ENCODE data around the gene PTEN. TPM values are rescaled to one million over a fixed set of nuclear protein-coding genes. Genes with fewer than 3 reads are reported as not detected.

Gene PTEN
- total RNA-seq, 3 donors from 2014 or later, result 94.1 to 118 (median 118) TPM

GRCh38 chr10:87945984-87946383, 82.6 kb downstream of the PTEN start:
- DNase-seq, result no peak
- intact Hi-C loops (cut with DNase I, micrococcal nuclease), result no loop called here
- ATAC-seq, result no peak
- H3K9me3 ChIP-seq, result no peaks in the 10 kb centered on the region
- no peak overlapping the region for H3K4me3 ChIP-seq
- no peaks in the 10 kb centered on the region for H3K4me1 ChIP-seq (ENCODE audit: low read depth)
- H3K36me3 ChIP-seq (ENCODE audit: low read depth), result no peaks in the 10 kb centered on the region
- TF ChIP-seq, protein P1, sequence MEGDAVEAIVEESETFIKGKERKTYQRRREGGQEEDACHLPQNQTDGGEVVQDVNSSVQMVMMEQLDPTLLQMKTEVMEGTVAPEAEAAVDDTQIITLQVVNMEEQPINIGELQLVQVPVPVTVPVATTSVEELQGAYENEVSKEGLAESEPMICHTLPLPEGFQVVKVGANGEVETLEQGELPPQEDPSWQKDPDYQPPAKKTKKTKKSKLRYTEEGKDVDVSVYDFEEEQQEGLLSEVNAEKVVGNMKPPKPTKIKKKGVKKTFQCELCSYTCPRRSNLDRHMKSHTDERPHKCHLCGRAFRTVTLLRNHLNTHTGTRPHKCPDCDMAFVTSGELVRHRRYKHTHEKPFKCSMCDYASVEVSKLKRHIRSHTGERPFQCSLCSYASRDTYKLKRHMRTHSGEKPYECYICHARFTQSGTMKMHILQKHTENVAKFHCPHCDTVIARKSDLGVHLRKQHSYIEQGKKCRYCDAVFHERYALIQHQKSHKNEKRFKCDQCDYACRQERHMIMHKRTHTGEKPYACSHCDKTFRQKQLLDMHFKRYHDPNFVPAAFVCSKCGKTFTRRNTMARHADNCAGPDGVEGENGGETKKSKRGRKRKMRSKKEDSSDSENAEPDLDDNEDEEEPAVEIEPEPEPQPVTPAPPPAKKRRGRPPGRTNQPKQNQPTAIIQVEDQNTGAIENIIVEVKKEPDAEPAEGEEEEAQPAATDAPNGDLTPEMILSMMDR (IDR thresholded peaks at IDR 0.05), result no peak

GRCh38 chr10:87952612-87953011, 89.2 kb downstream of the PTEN start:
- no peaks in the 10 kb centered on the region for H3K4me1 ChIP-seq (ENCODE audit: low read depth)
- peak; percentile 21 for ATAC-seq
- no peaks in the 10 kb centered on the region for H3K36me3 ChIP-seq (ENCODE audit: low read depth)
- TF ChIP-seq, protein P1 (IDR thresholded peaks at IDR 0.05), result no peak
- no peak overlapping the region for H3K4me3 ChIP-seq
- H3K9me3 ChIP-seq, result no peaks in the 10 kb centered on the region
- intact Hi-C loops (cut with DNase I, micrococcal nuclease), result no loop called here
- no peak for DNase-seq

DNA sequence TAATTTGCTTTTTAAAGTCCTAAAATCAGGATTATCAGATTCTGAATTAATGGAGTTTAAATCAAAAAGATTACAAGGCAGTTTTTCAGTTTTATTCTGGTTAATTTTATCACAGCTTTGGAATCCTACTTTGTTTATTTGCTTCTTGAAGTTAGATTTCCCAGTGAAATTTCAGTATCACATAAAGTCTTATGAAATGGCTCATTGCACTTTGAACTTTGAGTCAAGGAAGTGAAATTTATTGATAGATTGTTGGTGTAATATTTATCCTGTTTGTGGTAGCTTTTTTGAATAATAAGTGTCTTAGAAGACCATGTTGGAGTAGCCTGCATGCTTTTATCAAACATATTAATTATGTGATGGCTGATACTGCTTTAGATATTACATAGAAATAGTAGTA, 92.6 kb downstream of the PTEN start:
- Histone ChIP-seq H3K36me3 (ENCODE audit: low read depth) (no peaks in the 10 kb centered on the region), H3K4me1 (ENCODE audit: low read depth) (peaks cover 3% of the 10 kb centered on the region), H3K9me3 (no peaks in the 10 kb centered on the region), H3K4me3 (no peak overlapping the region)
- intact Hi-C loops (cut with DNase I, micrococcal nuclease), result no loop called here
- TF ChIP-seq, protein P1 (IDR thresholded peaks at IDR 0.05), result no peak
- ATAC-seq (no peak), DNase-seq (no peak)

GRCh38 chr10:87957702-87958101, 94.3 kb downstream of the PTEN start:
- Histone ChIP-seq H3K36me3 (ENCODE audit: low read depth) (no peaks in the 10 kb centered on the region), H3K4me1 (ENCODE audit: low read depth) (peaks cover 3% of the 10 kb centered on the region), H3K9me3 (no peaks in the 10 kb centered on the region), H3K4me3 (no peak overlapping the region)
- DNase-seq (no peak), ATAC-seq (no peak)
- TF ChIP-seq, protein P1 (IDR thresholded peaks at IDR 0.05), result no peak
- intact Hi-C loops (cut with DNase I, micrococcal nuclease), result no loop called here

DNA sequence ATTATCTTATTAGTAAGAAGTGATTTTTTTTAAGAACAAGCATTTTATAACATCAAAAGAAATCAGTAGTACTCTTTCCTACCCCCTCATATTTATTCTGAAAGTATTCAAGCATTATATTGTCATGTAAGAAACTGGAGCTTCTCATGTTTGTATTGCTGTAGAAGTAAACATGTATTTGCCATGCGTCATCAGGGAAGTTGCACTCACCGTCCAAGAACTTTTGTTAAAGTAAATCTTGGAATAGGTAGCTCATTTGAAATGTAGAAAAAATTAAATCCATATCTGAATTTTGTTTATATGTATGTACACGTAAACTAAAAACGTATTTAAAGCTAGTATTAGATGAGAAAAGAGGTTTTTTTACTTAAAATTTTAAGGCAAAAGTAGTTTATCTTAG, 96.8 kb downstream of the PTEN start:
- H3K36me3 ChIP-seq (ENCODE audit: low read depth), result no peaks in the 10 kb centered on the region
- peaks cover 3% of the 10 kb centered on the region for H3K4me1 ChIP-seq (ENCODE audit: low read depth)
- TF ChIP-seq, protein P1 (IDR thresholded peaks at IDR 0.05), result no peak
- no peaks in the 10 kb centered on the region for H3K9me3 ChIP-seq
- DNase-seq (no peak), ATAC-seq (no peak)
- no peak overlapping the region for H3K4me3 ChIP-seq
- intact Hi-C loops (cut with DNase I, micrococcal nuclease), result no loop called here

DNA sequence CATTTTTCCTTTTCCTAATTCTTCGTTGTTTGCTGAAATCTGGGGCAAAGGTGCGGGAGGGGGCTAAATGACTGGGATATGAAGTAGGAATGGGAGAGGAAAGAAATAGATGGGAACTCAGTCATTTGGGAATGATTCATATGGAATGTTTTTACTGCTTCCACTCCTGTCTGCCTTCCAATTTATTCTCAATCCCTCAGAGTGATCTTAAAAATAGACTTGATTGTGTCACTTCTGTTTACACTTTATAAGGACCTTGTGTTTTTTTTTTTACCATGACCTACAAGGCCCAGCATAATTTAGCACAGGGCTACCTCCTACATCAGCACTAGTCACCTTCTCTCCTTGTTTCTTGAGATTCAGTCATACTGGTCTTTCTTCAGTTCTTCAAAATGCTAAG, 97.9 kb downstream of the PTEN start:
- intact Hi-C loops (cut with DNase I, micrococcal nuclease), result no loop called here
- ATAC-seq, result peak; percentile 36
- H3K36me3 ChIP-seq (ENCODE audit: low read depth), result no peaks in the 10 kb centered on the region

More for the DNA sequence above, 97.9 kb downstream of the PTEN start:
- TF ChIP-seq, protein P1 (IDR thresholded peaks at IDR 0.05), result no peak
- Histone ChIP-seq H3K4me3 (no peak overlapping the region), H3K4me1 (ENCODE audit: low read depth) (peaks cover 3% of the 10 kb centered on the region), H3K9me3 (no peaks in the 10 kb centered on the region)
- DNase-seq, result no peak

Measured in mucosa of descending colon (tissue), 3 donors.